Endodermal cell (in vitro differentiated cells): ENCODE results near the gene COTL1. TPM values are rescaled to one million over a fixed set of nuclear protein-coding genes. Genes with fewer than 3 reads are reported as not detected.

Experiments used
- DNase-seq: peaks from one replicate; pipeline ENCODE4 v3.0.0-alpha.2; 2017
- H3K27ac ChIP-seq: 2 replicates; pipeline ENCODE4 v1.5.1; 2013; ENCODE audit warnings: mild to moderate bottlenecking, low read depth, low read length, moderate library complexity
- H3K27me3 ChIP-seq: 2 replicates; pipeline ENCODE4 v1.6.1; 2013; ENCODE audit warnings: mild to moderate bottlenecking, low read length, moderate library complexity; ENCODE audit not compliant: insufficient read depth, control insufficient read depth, poor library complexity, severe bottlenecking
- H3K36me3 ChIP-seq: 2 replicates; pipeline ENCODE4 v1.7.0; 2013; ENCODE audit warnings: mild to moderate bottlenecking, low read length, moderate library complexity; ENCODE audit not compliant: control insufficient read depth, insufficient read depth
- H3K4me1 ChIP-seq: one replicate; pipeline ENCODE4 v1.7.0; 2013; ENCODE audit warnings: low read length; ENCODE audit not compliant: control insufficient read depth, insufficient read depth
- H3K4me3 ChIP-seq: 2 replicates; pipeline ENCODE4 v1.5.1; 2013; ENCODE audit warnings: mild to moderate bottlenecking, low read length, moderate library complexity
- H3K9ac ChIP-seq: 2 replicates; pipeline ENCODE4 v1.6.1; 2013; ENCODE audit warnings: mild to moderate bottlenecking, low read length, moderate library complexity; ENCODE audit not compliant: poor library complexity, severe bottlenecking; ENCODE audit errors: extremely low read depth
- H3K9me3 ChIP-seq: 2 replicates; pipeline ENCODE4 v1.6.1; 2013; ENCODE audit warnings: mild to moderate bottlenecking, low read length, moderate library complexity; ENCODE audit not compliant: control insufficient read depth
- H3K27ac Mint-ChIP-seq: 2 replicates; pipeline ENCODE4 v1.8.0; 2020; ENCODE audit warnings: mixed read lengths
- H3K27me3 Mint-ChIP-seq: 2 replicates; pipeline ENCODE4 v1.8.0; 2021; ENCODE audit warnings: mild to moderate bottlenecking, mixed read lengths; ENCODE audit not compliant: insufficient read depth
- H3K36me3 Mint-ChIP-seq: 2 replicates; pipeline ENCODE4 v1.8.0; 2020; ENCODE audit warnings: low read depth, mixed read lengths
- H3K4me1 Mint-ChIP-seq: 2 replicates; pipeline ENCODE4 v1.8.0; 2020; ENCODE audit warnings: mixed read lengths
- H3K4me3 Mint-ChIP-seq: 2 replicates; pipeline ENCODE4 v1.8.0; 2020; ENCODE audit warnings: mild to moderate bottlenecking, moderate library complexity, mixed read lengths
- H3K9me3 Mint-ChIP-seq: 2 replicates; pipeline ENCODE4 v1.8.0; 2020; ENCODE audit warnings: mild to moderate bottlenecking, mixed read lengths
- WGBS, 2 experiments: methylation state at CpG; one replicate each; pipeline versions ENCODE4 v1.1.5 to v1.1.7; 2013; ENCODE audit warnings: missing lambda C conversion rate in 2 of 2, mixed read lengths in 1 of 2; ENCODE audit not compliant: insufficient coverage in 1 of 2, insufficient read length in 1 of 2; 5-methylcytosine and 5-hydroxymethylcytosine counted together
- total RNA-seq, 2 donors: library from RNA; stranded (reverse); fragmentation: NEBNext Ultra II Directional in 1 of 2; extraction: Animal tissue kit (Norgen Biotek cat#: 25700) in 1 of 2; gene quantifications; 2 replicates in 1 of 2; 3 replicates in 1 of 2; pipeline ENCODE4 v1.2.1, GENCODE V29; 2021
- TF ChIP-seq, protein P1 (sequence below): fragments of 200-600 bp; sonication (generic); conservative IDR thresholded peaks from 2 replicates; pipeline ENCODE4 v1.5.0; 2021; ENCODE audit warnings: antibody characterized with exemption, mild to moderate bottlenecking

The COTL1 gene
- total RNA-seq, 2 donors from 2014 or later, result 33.4 to 34.9 TPM

DNA sequence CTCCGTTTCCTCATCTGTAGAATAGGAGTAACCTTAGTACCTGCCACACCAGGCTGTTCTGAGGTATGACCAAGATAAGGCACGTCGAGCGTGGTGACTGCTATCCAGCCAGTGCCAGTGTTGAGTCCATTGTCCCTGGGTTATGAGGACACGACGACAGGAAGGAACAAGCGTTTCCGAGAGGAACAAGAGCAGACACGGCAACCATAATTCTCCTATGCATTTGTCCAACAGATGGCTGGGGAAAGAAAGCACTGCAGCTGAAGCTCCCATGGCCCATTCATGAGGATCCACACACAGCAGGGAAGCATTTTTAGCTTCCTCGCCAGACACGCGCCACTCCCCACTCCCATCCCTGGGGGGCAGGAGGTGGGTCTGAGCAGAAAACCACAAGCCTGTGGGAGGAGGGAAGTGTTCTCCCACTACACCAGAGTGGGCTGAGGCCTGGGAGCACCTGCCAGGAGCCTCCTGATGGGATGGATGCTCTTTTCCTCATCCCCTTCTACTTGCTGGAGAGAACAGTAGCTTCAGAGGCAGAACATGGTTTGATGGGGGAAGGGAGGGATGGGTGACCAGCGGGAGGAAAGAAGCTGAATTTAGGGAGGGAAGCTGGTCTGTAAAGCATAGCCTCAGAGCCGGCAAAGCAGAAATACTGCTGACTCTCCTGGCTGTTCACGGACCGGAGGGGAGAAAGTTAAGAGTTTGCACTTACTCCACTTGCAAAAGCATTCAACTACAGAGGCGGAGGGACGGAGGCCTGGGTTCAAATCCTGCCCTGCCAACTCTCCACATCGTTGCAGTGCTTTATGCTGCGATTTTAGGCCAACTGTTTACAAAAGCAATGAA, 2.7 kb downstream of the COTL1 start:
- Mint-ChIP-seq H3K27me3 (peaks cover 22% of the 10 kb centered on the region), H3K36me3 (peaks cover 4% of the 10 kb centered on the region), H3K4me3 (no peak overlapping the region), H3K9me3 (no peaks in the 10 kb centered on the region), H3K4me1 (peaks cover 12% of the 10 kb centered on the region), H3K27ac (no peak overlapping the region)
- H3K9ac ChIP-seq, result no peak overlapping the region
- H3K9me3 ChIP-seq, result no peaks in the 10 kb centered on the region
- TF ChIP-seq, protein P1, sequence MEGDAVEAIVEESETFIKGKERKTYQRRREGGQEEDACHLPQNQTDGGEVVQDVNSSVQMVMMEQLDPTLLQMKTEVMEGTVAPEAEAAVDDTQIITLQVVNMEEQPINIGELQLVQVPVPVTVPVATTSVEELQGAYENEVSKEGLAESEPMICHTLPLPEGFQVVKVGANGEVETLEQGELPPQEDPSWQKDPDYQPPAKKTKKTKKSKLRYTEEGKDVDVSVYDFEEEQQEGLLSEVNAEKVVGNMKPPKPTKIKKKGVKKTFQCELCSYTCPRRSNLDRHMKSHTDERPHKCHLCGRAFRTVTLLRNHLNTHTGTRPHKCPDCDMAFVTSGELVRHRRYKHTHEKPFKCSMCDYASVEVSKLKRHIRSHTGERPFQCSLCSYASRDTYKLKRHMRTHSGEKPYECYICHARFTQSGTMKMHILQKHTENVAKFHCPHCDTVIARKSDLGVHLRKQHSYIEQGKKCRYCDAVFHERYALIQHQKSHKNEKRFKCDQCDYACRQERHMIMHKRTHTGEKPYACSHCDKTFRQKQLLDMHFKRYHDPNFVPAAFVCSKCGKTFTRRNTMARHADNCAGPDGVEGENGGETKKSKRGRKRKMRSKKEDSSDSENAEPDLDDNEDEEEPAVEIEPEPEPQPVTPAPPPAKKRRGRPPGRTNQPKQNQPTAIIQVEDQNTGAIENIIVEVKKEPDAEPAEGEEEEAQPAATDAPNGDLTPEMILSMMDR, result no peak
- no peak overlapping the region for H3K4me3 ChIP-seq
- 83 to 89% methylated on average over 17 to 20 of the region's 20 CpGs for WGBS, 2 experiments
- peaks cover 13% of the 10 kb centered on the region for H3K27me3 ChIP-seq
- no peak for DNase-seq
- no peak overlapping the region for H3K27ac ChIP-seq
- H3K4me1 ChIP-seq, result no peaks in the 10 kb centered on the region
- no peaks in the 10 kb centered on the region for H3K36me3 ChIP-seq

DNA sequence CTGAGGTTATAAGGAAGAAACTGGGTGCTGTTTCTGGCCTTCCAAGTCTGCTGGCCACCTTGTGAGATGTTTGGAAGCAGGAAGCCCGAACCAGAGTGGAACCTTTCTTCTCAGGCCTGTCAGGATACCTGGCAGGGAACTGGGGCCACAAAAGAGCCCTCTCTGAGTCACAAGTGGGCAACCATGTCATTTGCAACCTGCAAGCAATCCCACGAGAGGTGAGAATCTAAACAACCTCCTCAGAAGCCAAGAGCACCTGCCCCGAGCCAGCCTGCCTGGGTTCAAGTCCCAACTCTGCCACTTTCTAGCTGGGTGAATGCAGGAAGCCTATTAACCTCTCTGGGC, 3.3 kb downstream of the COTL1 start:
- WGBS, 2 experiments, result 88 to 94% methylated on average over 2 to 3 of the region's 3 CpGs
- no peaks in the 10 kb centered on the region for H3K9me3 ChIP-seq
- no peaks in the 10 kb centered on the region for H3K36me3 ChIP-seq
- H3K27me3 ChIP-seq, result peaks cover 13% of the 10 kb centered on the region
- Mint-ChIP-seq H3K27me3 (peaks cover 19% of the 10 kb centered on the region), H3K4me1 (peaks cover 12% of the 10 kb centered on the region), H3K9me3 (no peaks in the 10 kb centered on the region), H3K36me3 (peaks cover 4% of the 10 kb centered on the region), H3K27ac (no peak overlapping the region), H3K4me3 (no peak overlapping the region)
- no peak overlapping the region for H3K27ac ChIP-seq
- no peaks in the 10 kb centered on the region for H3K4me1 ChIP-seq
- TF ChIP-seq, protein P1, result no peak
- DNase-seq, result no peak
- H3K9ac ChIP-seq, result no peak overlapping the region
- no peak overlapping the region for H3K4me3 ChIP-seq

DNA sequence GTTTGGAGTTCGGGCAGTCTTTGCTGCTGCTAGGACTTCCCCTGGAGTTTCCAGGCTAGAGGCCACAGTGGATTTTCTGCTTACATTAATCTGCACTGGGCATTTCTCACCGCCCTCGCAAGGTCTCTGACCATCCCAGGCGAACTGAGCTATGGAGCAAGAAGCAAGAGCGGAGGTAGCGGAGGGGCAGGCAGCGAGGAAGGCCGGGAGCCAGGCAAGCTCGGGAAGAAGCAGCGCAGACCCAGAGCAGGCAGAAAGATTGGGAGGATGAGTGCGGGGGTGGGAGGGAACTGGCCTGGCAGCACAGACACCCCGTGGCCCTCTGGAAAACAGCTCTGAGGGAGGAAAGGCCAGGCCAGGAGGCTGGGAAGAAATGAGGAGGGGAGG, 3.8 kb downstream of the COTL1 start:
- H3K27me3 Mint-ChIP-seq, result peaks cover 19% of the 10 kb centered on the region

More for the DNA sequence above, 3.8 kb downstream of the COTL1 start:
- 83 to 86% methylated on average over 11 to 12 of the region's 12 CpGs for WGBS, 2 experiments
- Mint-ChIP-seq H3K4me3 (no peak overlapping the region), H3K27ac (no peak overlapping the region), H3K4me1 (peaks cover 11% of the 10 kb centered on the region), H3K9me3 (no peaks in the 10 kb centered on the region), H3K36me3 (peaks cover 4% of the 10 kb centered on the region)
- Histone ChIP-seq H3K9ac (no peak overlapping the region), H3K4me3 (no peak overlapping the region), H3K9me3 (no peaks in the 10 kb centered on the region), H3K27me3 (peaks cover 13% of the 10 kb centered on the region), H3K27ac (no peak overlapping the region), H3K36me3 (no peaks in the 10 kb centered on the region), H3K4me1 (no peaks in the 10 kb centered on the region)
- TF ChIP-seq, protein P1, result no peak
- DNase-seq, result no peak
